ENCODE data around the gene YBX2.
A peak's percentile ranks its signal among the peaks of the same experiment; 100 is the strongest.

YBX2 gene

GRCh38 chr17:7281074-7281952, 13.1 kb downstream of the YBX2 start, which contains the start of gene SLC2A4 (continued):
- TF ChIP-seq, protein P1, sequence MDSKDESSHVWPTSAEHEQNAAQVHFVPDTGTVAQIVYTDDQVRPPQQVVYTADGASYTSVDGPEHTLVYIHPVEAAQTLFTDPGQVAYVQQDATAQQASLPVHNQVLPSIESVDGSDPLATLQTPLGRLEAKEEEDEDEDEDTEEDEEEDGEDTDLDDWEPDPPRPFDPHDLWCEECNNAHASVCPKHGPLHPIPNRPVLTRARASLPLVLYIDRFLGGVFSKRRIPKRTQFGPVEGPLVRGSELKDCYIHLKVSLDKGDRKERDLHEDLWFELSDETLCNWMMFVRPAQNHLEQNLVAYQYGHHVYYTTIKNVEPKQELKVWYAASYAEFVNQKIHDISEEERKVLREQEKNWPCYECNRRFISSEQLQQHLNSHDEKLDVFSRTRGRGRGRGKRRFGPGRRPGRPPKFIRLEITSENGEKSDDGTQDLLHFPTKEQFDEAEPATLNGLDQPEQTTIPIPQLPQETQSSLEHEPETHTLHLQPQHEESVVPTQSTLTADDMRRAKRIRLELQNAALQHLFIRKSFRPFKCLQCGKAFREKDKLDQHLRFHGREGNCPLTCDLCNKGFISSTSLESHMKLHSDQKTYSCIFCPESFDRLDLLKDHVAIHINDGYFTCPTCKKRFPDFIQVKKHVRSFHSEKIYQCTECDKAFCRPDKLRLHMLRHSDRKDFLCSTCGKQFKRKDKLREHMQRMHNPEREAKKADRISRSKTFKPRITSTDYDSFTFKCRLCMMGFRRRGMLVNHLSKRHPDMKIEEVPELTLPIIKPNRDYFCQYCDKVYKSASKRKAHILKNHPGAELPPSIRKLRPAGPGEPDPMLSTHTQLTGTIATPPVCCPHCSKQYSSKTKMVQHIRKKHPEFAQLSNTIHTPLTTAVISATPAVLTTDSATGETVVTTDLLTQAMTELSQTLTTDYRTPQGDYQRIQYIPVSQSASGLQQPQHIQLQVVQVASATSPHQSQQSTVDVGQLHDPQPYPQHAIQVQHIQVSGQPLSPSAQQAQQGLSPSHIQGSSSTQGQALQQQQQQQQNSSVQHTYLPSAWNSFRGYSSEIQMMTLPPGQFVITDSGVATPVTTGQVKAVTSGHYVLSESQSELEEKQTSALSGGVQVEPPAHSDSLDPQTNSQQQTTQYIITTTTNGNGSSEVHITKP (tag by site-specific recombination; IDR thresholded peaks at IDR 0.05): peak; percentile 19; the same call in 1 of the 2 replicates
- peak; percentile 70 for TF ChIP-seq ZIC2 (tag by site-specific recombination; IDR thresholded peaks at IDR 0.05)
- TF ChIP-seq ZNF600 (tag by site-specific recombination; IDR thresholded peaks at IDR 0.05): peak; percentile 33
- TF ChIP-seq IKZF3 (tag by site-specific recombination; IDR thresholded peaks at IDR 0.05): peak; percentile 81
- no peak for TF ChIP-seq OVOL3 (tag by site-specific recombination; IDR thresholded peaks at IDR 0.05)
- TF ChIP-seq KLF9 (tag by site-specific recombination; IDR thresholded peaks at IDR 0.05; ENCODE audit: low read depth): peak; percentile 99
- no peak; the same call in 1 of the 2 replicates for TF ChIP-seq ZNF366 (tag by site-specific recombination; conservative IDR thresholded peaks at IDR 0.05)
- peak; percentile 73 for TF ChIP-seq ZNF629 (tag by site-specific recombination; IDR thresholded peaks at IDR 0.05)
- no peak for TF ChIP-seq YY2 (tag by site-specific recombination; IDR thresholded peaks at IDR 0.05)
- TF ChIP-seq ZNF239 (tag by site-specific recombination; IDR thresholded peaks at IDR 0.05): no peak
- TF ChIP-seq ZNF140 (tag by site-specific recombination; IDR thresholded peaks at IDR 0.05): no peak
- TF ChIP-seq ZNF202 (tag by site-specific recombination; IDR thresholded peaks at IDR 0.05; ENCODE audit: borderline replicate concordance): no peak
- TF ChIP-seq EGR2 (tag by site-specific recombination; IDR thresholded peaks at IDR 0.05; ENCODE audit: low read depth): no peak; the same call in 1 of the 2 replicates
- TF ChIP-seq ZNF211 (tag by site-specific recombination; IDR thresholded peaks at IDR 0.05; ENCODE audit: low read depth): no peak
- no peak for TF ChIP-seq ZNF544 (tag by site-specific recombination; IDR thresholded peaks at IDR 0.05)
- no peak for TF ChIP-seq HIC1 (tag by site-specific recombination; IDR thresholded peaks at IDR 0.05)
- no peak for TF ChIP-seq ZNF529 (tag by site-specific recombination; IDR thresholded peaks at IDR 0.05; ENCODE audit: insufficient replicate concordance)
- no peak for TF ChIP-seq ZNF274 (IDR thresholded peaks at IDR 0.05; ENCODE audit: low read length)
- no peak for TF ChIP-seq ZNF274 (tag by site-specific recombination; IDR thresholded peaks at IDR 0.05; ENCODE audit: borderline replicate concordance)
- TF ChIP-seq KLF10 (tag by site-specific recombination; IDR thresholded peaks at IDR 0.05): peak; percentile 98
- TF ChIP-seq ZNF785 (tag by site-specific recombination; IDR thresholded peaks at IDR 0.05): no peak
- TF ChIP-seq ZNF518A (tag by site-specific recombination; conservative IDR thresholded peaks at IDR 0.05; ENCODE audit: low read depth): no peak
- TF ChIP-seq SP3 (tag by site-specific recombination; IDR thresholded peaks at IDR 0.05): peak; percentile 92
- no peak; the same call in 1 of the 2 replicates for TF ChIP-seq ZNF548 (tag by site-specific recombination; IDR thresholded peaks at IDR 0.05)
- TF ChIP-seq KLF8 (tag by site-specific recombination; IDR thresholded peaks at IDR 0.05): peak; percentile 81
- TF ChIP-seq, protein P2, sequence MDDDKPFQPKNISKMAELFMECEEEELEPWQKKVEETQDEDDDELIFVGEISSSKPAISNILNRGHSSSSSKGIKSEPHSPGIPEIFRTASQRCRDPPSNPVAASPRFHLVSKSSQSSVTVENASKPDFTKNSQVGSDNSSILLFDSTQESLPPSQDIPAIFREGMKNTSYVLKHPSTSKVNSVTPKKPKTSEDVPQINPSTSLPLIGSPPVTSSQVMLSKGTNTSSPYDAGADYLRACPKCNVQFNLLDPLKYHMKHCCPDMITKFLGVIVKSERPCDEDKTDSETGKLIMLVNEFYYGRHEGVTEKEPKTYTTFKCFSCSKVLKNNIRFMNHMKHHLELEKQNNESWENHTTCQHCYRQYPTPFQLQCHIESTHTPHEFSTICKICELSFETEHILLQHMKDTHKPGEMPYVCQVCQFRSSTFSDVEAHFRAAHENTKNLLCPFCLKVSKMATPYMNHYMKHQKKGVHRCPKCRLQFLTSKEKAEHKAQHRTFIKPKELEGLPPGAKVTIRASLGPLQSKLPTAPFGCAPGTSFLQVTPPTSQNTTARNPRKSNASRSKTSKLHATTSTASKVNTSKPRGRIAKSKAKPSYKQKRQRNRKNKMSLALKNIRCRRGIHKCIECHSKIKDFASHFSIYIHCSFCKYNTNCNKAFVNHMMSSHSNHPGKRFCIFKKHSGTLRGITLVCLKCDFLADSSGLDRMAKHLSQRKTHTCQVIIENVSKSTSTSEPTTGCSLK (tag by site-specific recombination; IDR thresholded peaks at IDR 0.05): no peak
- TF ChIP-seq ZNF114 (tag by site-specific recombination; IDR thresholded peaks at IDR 0.05): no peak

All from HEK293 (cell line).